IPS-20b (cell line): ENCODE results near the gene DPPA4.
A peak's percentile ranks its signal among the peaks of the same experiment; 100 is the strongest.

ENCODE experiments used
- H3K27ac ChIP-seq: one replicate; pipeline ENCODE4 v1.5.1; 2013; ENCODE audit warnings: low read length
- H3K27me3 ChIP-seq: 2 replicates; pipeline ENCODE4 v1.6.1; 2013; ENCODE audit warnings: mild to moderate bottlenecking, low read length, inconsistent platforms; ENCODE audit not compliant: insufficient read depth
- H3K36me3 ChIP-seq: 2 replicates; pipeline ENCODE4 v1.6.1; 2013; ENCODE audit warnings: low read depth, mild to moderate bottlenecking, inconsistent platforms, low read length, moderate library complexity; ENCODE audit not compliant: insufficient read depth
- H3K4me1 ChIP-seq: 2 replicates; pipeline ENCODE4 v1.6.1; 2013; ENCODE audit warnings: mild to moderate bottlenecking, control low read depth, inconsistent platforms, low read length, moderate library complexity; ENCODE audit not compliant: insufficient read depth
- H3K4me3 ChIP-seq: 2 replicates; pipeline ENCODE4 v1.5.1; 2013; ENCODE audit warnings: mild to moderate bottlenecking, low read length, inconsistent platforms
- H3K9ac ChIP-seq: 2 replicates; pipeline ENCODE4 v1.6.1; 2013; ENCODE audit warnings: low read depth, mild to moderate bottlenecking, inconsistent platforms, low read length, moderate library complexity
- H3K9me3 ChIP-seq: 2 replicates; pipeline ENCODE4 v1.6.1; 2013; ENCODE audit warnings: mild to moderate bottlenecking, low read depth, low read length, inconsistent platforms; ENCODE audit not compliant: insufficient read depth

The DPPA4 gene

DNA sequence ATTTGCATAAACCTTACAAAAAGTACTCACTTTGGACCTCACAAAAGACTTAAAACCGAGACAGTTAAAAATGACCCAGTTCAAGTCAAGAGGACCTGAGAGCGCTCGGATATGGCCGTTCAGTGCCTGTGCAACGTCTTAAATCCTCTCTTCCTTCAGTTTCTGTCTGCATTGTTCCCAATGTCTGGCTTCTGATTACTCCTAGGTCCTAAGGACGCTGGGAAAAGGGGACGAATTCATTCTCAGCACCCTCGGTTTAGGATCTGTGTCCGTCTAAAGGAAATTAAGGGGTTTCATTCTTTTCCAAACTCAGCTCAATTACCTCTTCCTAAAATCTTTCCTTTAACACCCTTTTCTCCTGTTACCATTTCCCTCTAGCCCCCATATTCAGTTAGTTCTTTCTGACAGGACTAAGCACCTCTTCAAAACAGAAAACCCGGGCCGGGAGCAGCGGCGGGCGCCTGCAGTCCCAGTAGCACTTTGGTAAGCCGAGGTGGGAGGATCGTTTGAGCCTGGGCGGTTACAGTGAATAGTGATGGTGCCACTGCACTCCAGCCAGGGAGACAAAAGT, 970 bp downstream of the DPPA4 start:
- peak overlapping the region; percentile 94 for H3K9ac ChIP-seq
- H3K27ac ChIP-seq: peak overlapping the region; percentile 90
- H3K36me3 ChIP-seq: peaks cover 54% of the 10 kb centered on the region
- peak overlapping the region; percentile 92 for H3K4me3 ChIP-seq
- no peaks in the 10 kb centered on the region for H3K27me3 ChIP-seq
- peaks cover 3% of the 10 kb centered on the region; the same call in 1 of the 2 replicates for H3K9me3 ChIP-seq
- peaks cover 30% of the 10 kb centered on the region for H3K4me1 ChIP-seq

DNA sequence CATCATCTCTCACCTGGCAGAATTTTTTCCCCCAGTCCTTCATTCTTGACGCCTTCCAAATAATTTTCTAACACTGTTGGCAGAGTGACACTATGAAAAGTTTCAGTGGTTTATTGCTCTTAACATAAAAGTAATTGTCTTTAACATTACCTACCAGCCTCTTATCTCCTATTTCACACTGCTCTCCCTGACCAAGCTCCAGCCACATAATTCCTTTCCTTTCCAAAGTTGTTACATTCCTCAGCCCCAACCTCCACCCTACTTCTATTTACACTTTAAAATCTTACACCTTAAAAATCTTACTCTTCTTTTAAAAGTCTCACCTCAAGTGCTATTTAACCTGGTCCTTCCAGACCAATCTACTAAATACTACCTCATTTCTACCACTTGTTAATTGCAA, 2.8 kb downstream of the DPPA4 start:
- peaks cover 3% of the 10 kb centered on the region; the same call in 1 of the 2 replicates for H3K9me3 ChIP-seq
- H3K27me3 ChIP-seq: no peaks in the 10 kb centered on the region
- no peak overlapping the region for H3K27ac ChIP-seq
- H3K4me1 ChIP-seq: peaks cover 22% of the 10 kb centered on the region
- H3K9ac ChIP-seq: peak overlapping the region; percentile 94
- peak overlapping the region; percentile 92 for H3K4me3 ChIP-seq
- peaks cover 72% of the 10 kb centered on the region for H3K36me3 ChIP-seq

DNA sequence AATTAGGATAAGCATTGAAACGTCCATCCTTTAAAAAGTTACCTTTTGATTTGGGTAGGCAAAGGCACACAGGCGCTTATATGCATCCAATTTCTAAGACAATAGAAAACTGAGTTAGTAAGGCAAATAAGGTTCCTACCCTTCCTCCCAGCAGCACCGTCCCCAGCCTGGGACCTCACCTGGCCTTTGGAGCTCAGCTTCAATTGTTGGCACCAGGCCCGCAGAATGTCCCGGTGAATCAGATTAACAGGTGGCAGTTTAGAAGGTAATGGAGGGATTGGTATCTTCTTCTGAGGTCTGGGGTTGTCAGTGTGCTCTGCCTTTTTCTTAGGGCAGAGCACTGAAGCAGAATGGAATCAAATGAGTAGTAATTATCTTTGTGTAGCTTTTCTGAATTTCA, 5.7 kb downstream of the DPPA4 start:
- Histone ChIP-seq H3K4me3 (peak overlapping the region; percentile 92; the same call in 1 of the 2 replicates), H3K9ac (peak overlapping the region; percentile 25; the same call in 1 of the 2 replicates), H3K36me3 (peaks cover 100% of the 10 kb centered on the region), H3K4me1 (peaks cover 11% of the 10 kb centered on the region), H3K27ac (no peak overlapping the region), H3K9me3 (peaks cover 3% of the 10 kb centered on the region; the same call in 1 of the 2 replicates), H3K27me3 (no peaks in the 10 kb centered on the region)

DNA sequence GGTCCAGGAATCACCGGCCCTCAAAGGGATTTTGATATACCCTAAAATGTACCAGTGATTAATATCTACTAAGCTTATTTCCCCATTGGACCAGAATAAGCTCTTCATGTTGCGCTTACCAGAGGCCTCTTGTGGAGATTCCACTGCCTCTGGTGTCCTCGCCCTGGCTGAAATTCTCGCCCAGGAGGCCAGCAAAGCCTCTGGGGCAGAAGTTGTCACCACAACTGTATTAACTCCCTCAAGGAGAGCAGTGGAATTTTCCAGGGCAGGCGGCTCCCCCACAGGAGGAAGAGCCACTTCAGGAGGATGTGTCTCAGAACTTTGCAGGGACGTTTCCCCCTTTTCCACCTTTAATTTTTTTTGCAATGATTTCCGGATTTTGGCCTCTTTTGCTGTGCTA, 6.9 kb downstream of the DPPA4 start:
- peaks cover 97% of the 10 kb centered on the region for H3K36me3 ChIP-seq
- H3K27ac ChIP-seq: no peak overlapping the region
- no peak overlapping the region for H3K9ac ChIP-seq
- peaks cover 11% of the 10 kb centered on the region for H3K4me1 ChIP-seq
- peak overlapping the region; percentile 28; the same call in 1 of the 2 replicates for H3K4me3 ChIP-seq
- H3K9me3 ChIP-seq: no peaks in the 10 kb centered on the region
- H3K27me3 ChIP-seq: no peaks in the 10 kb centered on the region

DNA sequence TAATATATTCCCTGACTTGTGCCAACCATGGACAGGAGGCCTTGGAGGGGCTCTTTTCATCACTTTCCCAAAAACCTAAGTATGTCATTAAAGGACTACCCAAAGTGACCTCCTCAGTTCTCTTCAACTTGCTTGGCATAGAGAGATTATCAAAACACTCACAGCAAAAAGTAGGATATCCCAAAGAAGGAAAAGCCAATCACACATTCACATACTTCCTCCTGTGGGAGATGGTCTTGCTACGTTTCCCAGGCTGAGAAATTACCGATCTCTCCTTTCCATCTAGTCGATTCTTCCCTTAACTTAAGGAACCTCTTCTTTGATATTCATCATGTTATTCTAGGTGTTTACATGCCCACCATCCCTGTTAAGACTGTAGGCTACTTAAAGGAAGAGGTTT, 9.1 kb downstream of the DPPA4 start:
- Histone ChIP-seq H3K4me3 (no peak overlapping the region), H3K9me3 (no peaks in the 10 kb centered on the region), H3K27me3 (no peaks in the 10 kb centered on the region), H3K9ac (no peak overlapping the region), H3K36me3 (peaks cover 75% of the 10 kb centered on the region), H3K27ac (no peak overlapping the region), H3K4me1 (peaks cover 5% of the 10 kb centered on the region)

DNA sequence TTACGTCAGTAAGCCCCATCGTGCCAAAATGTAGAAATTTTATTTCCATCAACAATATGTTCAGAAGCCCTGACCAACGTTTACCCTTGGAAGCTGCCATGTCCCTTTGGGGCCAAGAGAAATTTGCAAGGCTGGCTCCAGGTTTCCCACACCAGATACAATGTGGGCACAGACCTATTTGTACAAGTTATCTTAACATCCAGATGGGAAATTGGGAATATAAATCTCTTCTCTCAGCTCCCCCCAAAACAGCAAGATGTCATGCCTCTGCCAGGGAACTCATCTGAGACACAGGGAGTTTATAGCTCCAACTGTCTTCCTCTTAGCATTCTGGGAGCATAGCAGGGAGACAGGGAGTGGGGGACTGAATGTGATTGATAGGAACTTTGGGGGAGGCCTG, 11.7 kb downstream of the DPPA4 start:
- Histone ChIP-seq H3K36me3 (peaks cover 50% of the 10 kb centered on the region), H3K9me3 (no peaks in the 10 kb centered on the region), H3K27ac (no peak overlapping the region)

DNA sequence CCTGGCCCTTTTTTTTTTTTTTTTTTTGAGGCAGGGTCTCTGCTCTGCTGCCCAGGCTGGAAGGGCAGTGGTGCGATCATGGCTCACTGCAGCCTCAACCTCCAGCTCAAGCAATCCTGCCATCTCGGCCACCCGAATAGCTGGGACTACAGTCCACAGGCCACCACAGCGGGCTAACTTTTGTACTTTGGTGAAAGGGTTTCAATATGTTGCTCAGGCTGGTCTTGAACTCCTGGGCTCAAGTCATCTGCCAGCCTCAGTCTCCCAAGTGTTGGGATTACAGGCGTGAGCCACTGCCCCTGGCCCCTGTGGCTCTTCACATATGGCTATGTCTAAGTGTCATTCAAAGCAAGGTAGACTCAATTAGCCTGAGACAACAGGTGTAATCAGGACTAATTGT, 12.2 kb downstream of the DPPA4 start:
- H3K27me3 ChIP-seq: no peaks in the 10 kb centered on the region

More for the DNA sequence above, 11.7 kb downstream of the DPPA4 start:
- Histone ChIP-seq H3K9ac (no peak overlapping the region), H3K4me1 (no peaks in the 10 kb centered on the region), H3K27me3 (no peaks in the 10 kb centered on the region), H3K4me3 (no peak overlapping the region)

DNA sequence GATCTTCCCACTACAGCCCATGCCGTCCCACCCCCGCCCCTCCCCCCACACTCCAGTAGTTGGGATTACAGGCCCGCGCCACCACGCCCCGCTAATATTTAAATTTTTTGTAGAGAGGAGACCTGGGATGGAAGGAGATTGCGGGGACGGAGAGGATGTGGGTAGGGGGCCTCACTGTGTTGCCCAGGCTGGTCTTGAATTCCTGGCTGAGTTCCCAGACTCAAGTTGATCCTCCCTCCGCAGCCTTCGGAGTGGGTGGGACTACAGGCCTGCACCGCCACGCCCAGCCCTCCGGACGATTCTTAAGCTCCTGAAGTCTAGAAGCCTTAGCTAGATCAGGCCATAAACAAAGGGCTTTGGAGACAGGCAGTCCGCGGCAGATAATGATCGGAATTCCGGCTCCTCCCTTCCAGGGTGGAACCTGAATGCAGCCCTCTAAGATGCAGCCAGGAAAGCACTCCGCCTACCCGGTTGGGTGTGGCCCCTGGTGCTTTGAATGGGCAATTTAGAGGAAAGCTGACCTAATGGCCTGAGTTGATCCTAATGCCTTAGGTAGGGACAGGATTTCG, 21.1 kb downstream of the DPPA4 start, which contains the start of gene DPPA2:
Gene DPPA2, minus strand, starts transcription at position 356 of the 569 bp plus-strand sequence. CDS start 1,975 bp downstream, outside the sequence.
- no peaks in the 10 kb centered on the region for H3K9me3 ChIP-seq
- no peak within 1 kb of the TSS for H3K27ac ChIP-seq
- H3K4me3 ChIP-seq: no peak within 1 kb of the TSS
- peaks cover 3% of the 10 kb centered on the region; the same call in 1 of the 2 replicates for H3K4me1 ChIP-seq
- no peak within 1 kb of the TSS for H3K9ac ChIP-seq
- H3K27me3 ChIP-seq: no peaks in the 10 kb centered on the region
- H3K36me3 ChIP-seq: no peaks in the 10 kb centered on the region

More for the DNA sequence above, 12.2 kb downstream of the DPPA4 start:
- Histone ChIP-seq H3K27ac (no peak overlapping the region), H3K9me3 (no peaks in the 10 kb centered on the region), H3K4me3 (no peak overlapping the region), H3K4me1 (no peaks in the 10 kb centered on the region), H3K9ac (no peak overlapping the region), H3K36me3 (peaks cover 44% of the 10 kb centered on the region)

DNA sequence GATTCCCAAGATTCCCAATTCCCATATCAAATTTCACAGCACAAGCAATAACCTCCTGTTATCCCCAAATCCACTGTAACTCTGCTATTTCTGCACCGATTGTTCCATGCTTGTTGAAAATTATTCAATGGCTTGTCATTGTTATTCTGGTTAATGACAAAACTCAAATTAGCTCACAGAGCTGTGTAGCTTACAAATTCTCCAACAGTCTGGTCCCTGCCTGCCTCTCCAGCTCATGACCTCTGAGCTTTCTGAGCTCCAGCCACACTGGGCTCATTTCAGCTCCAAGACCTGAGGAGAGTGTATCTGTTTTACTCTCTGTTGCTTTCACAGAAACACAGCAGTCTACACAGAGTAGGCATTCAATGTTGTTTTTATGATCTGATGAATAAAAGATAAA, 24.3 kb downstream of the DPPA4 start:
- no peak overlapping the region for H3K9ac ChIP-seq
- H3K9me3 ChIP-seq: no peaks in the 10 kb centered on the region
- H3K27me3 ChIP-seq: no peaks in the 10 kb centered on the region
- peaks cover 3% of the 10 kb centered on the region; the same call in 1 of the 2 replicates for H3K4me1 ChIP-seq
- no peak overlapping the region for H3K27ac ChIP-seq
- H3K36me3 ChIP-seq: no peaks in the 10 kb centered on the region
- no peak overlapping the region for H3K4me3 ChIP-seq

DNA sequence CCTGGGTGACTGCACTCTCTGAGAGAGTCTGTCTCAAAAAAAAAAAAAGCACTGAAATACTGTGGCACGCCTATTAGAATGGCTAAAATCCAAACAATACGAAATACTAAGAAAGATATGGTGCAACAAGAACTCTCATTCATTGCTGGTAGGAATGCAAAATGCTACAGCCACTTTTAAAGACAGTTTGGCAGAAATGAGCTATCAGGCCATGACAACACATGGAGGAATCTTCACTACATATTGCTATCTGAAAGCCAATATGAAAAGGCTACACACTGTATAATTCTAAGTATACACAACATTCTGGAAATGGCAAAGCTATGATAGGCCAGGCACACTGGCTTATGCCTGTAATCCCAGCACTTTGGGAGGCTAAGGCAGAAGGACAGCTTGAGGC, 39.9 kb downstream of the DPPA4 start:
- Histone ChIP-seq H3K4me3 (no peak overlapping the region), H3K9ac (no peak overlapping the region), H3K27ac (no peak overlapping the region), H3K4me1 (no peaks in the 10 kb centered on the region), H3K9me3 (no peaks in the 10 kb centered on the region), H3K36me3 (no peaks in the 10 kb centered on the region), H3K27me3 (no peaks in the 10 kb centered on the region)

DNA sequence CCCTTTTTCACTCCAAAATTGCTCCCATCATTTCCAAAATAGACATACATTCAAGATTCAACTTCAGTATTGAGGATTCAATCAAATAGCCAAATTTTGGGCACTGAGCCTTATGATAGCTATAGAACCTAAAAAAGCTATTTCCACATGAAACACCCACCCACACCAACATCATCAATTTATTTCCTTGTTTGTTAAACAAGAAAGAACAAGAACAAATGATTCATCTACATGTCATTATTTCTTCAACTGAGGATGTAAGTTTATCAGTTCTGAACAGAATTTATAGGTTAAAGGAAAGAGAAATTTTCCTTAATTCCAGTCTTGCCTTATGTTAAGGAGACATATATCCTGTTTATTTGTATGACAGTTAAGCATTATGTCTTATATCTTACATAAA, 53.3 kb downstream of the DPPA4 start:
- Histone ChIP-seq H3K27me3 (no peaks in the 10 kb centered on the region), H3K9ac (no peak overlapping the region), H3K36me3 (no peaks in the 10 kb centered on the region), H3K4me1 (no peaks in the 10 kb centered on the region), H3K9me3 (no peaks in the 10 kb centered on the region), H3K4me3 (no peak overlapping the region), H3K27ac (no peak overlapping the region)

DNA sequence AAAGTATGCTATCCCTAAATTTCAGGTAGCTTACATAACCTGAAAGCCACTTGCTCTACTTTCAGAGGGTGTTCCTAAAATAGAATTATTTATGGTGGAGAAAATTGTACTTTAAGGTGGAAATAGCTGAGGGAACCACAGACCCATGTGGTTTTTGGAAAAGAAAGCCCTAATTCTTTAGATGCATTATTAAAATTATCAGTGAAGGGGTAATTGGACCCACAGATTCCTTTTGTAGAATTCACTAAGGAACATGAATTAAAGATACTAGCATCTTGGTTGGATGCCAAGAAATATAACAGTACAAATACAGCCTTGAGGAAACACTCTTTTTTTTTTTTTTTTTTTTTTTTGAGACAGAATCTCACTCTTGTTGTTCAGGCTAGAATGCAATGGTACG, 58.8 kb downstream of the DPPA4 start:
- H3K27ac ChIP-seq: no peak overlapping the region
- no peaks in the 10 kb centered on the region for H3K9me3 ChIP-seq
- H3K4me1 ChIP-seq: no peaks in the 10 kb centered on the region; the same call in 1 of the 2 replicates
- no peak overlapping the region for H3K4me3 ChIP-seq
- H3K27me3 ChIP-seq: no peaks in the 10 kb centered on the region
- H3K9ac ChIP-seq: no peak overlapping the region
- H3K36me3 ChIP-seq: no peaks in the 10 kb centered on the region
